PC-3 (cell line): ENCODE measurements around the gene ETV1. TPM values are rescaled to one million over a fixed set of nuclear protein-coding genes. Genes with fewer than 3 reads are reported as not detected.

ENCODE experiments used
- ATAC-seq: fragments of 200-7000 bp; cut with Tn5 transposase; 2 replicates; pipeline ENCODE4 v1.9.1; 2020; ENCODE audit warnings: mild to moderate bottlenecking, moderate library complexity
- BruUV-seq: library from RNA; stranded (reverse); fragments of 400-500 nt; replicated peaks from 2 replicates; lab custom pipeline; 2021; lab: Mats Ljungman, UMichigan
- CTCF ChIA-PET: fragments of 300-600 bp; sonication (Branson Sonifier 250); formaldehyde crosslinking; loops from one replicate; lab custom pipeline; 2022; ENCODE audit warnings: antibody characterized with exemption; lab: Charles Lee
- POLR2A ChIA-PET: fragments of 300-600 bp; sonication (Branson Sonifier 250); formaldehyde crosslinking; loops from one replicate; lab custom pipeline; 2022; ENCODE audit warnings: antibody characterized with exemption; ENCODE audit not compliant: unreplicated experiment; lab: Charles Lee
- DNase-seq: peaks from one replicate; pipeline ENCODE4 v3.0.0-alpha.2; 2015
- H2AFZ ChIP-seq: fragments of 300-600 bp; sonication (generic); 2 replicates; pipeline ENCODE4 v1.6.0; 2016; ENCODE audit warnings: antibody characterized with exemption, low read length
- H3F3A ChIP-seq: fragments of 300-600 bp; sonication (generic); one replicate; pipeline ENCODE4 v1.6.0; 2017; ENCODE audit warnings: antibody characterized with exemption, low read length, control low read depth, mild to moderate bottlenecking; ENCODE audit not compliant: unreplicated experiment
- H3K27ac ChIP-seq: fragments of 300-600 bp; sonication (generic); 2 replicates; pipeline ENCODE4 v1.5.1; 2016; ENCODE audit warnings: mild to moderate bottlenecking, low read length
- H3K27me3 ChIP-seq: fragments of 300-600 bp; sonication (generic); 2 replicates; pipeline ENCODE4 v1.6.1; 2016; ENCODE audit warnings: low read length, mixed read lengths
- H3K36me3 ChIP-seq: fragments of 300-600 bp; sonication (generic); 2 replicates; pipeline ENCODE4 v1.6.1; 2016; ENCODE audit warnings: low read depth, mixed run types, low read length, mixed read lengths
- H3K4me1 ChIP-seq: fragments of 300-600 bp; sonication (generic); 2 replicates; pipeline ENCODE4 v1.5.1; 2016; ENCODE audit warnings: low read length; ENCODE audit not compliant: insufficient read depth
- H3K4me2 ChIP-seq: fragments of 300-600 bp; sonication (generic); 2 replicates; pipeline ENCODE4 v1.6.0; 2016; ENCODE audit warnings: low read length
- H3K4me3 ChIP-seq: fragments of 300-600 bp; sonication (generic); 2 replicates; pipeline ENCODE4 v1.5.1; 2016; ENCODE audit warnings: mild to moderate bottlenecking, low read length, mixed read lengths
- H3K79me2 ChIP-seq: fragments of 300-600 bp; sonication (generic); 2 replicates; pipeline ENCODE4 v1.6.1; 2017; ENCODE audit warnings: low read length, mixed read lengths
- H3K9ac ChIP-seq: fragments of 300-600 bp; sonication (generic); 2 replicates; pipeline ENCODE4 v1.6.0; 2016; ENCODE audit warnings: mild to moderate bottlenecking, low read length
- H3K9me2 ChIP-seq: fragments of 300-600 bp; sonication (generic); replicated peaks from 2 replicates; pipeline ENCODE4 v1.6.1; 2016; ENCODE audit warnings: mixed run types, low read length, mixed read lengths
- H3K9me3 ChIP-seq: fragments of 300-600 bp; sonication (generic); 2 replicates; pipeline ENCODE4 v1.6.1; 2016; ENCODE audit warnings: low read length, mixed read lengths
- H4K20me1 ChIP-seq: fragments of 300-600 bp; sonication (generic); 2 replicates; pipeline ENCODE4 v1.6.1; 2016; ENCODE audit warnings: low read length, mixed read lengths
- CTCF ChIP-seq: fragments of 300-600 bp; sonication (generic); conservative IDR thresholded peaks from 2 replicates; pipeline ENCODE4 v1.5.1; 2017; ENCODE audit warnings: antibody characterized with exemption, low read depth, mild to moderate bottlenecking, low read length
- EZH2 ChIP-seq: fragments of 300-600 bp; sonication (generic); IDR thresholded peaks from one replicate; pipeline ENCODE4 v1.6.1; 2017; ENCODE audit warnings: antibody characterized with exemption, mild to moderate bottlenecking, low read length; ENCODE audit not compliant: unreplicated experiment
- EZH2phosphoT487 ChIP-seq: fragments of 300-600 bp; sonication (generic); IDR thresholded peaks from 2 replicates; pipeline ENCODE4 v1.6.1; 2018; ENCODE audit warnings: mild to moderate bottlenecking, antibody characterized with exemption, low read length, borderline replicate concordance
- intact Hi-C: fragments of 100-400 bp; cut with micrococcal nuclease; formaldehyde crosslinking; loops from 2 replicates; pipeline ENCODE4 v1.9.0; 2023
- total RNA-seq: library from RNA; depleted of rRNA; stranded (reverse); fragments of >200 nt; gene quantifications from 2 replicates; pipeline ENCODE4 v1.2.3, GENCODE V29; 2014

The ETV1 gene
- total RNA-seq, 1 experiment from 2014 or later, result 20.6 TPM

DNA sequence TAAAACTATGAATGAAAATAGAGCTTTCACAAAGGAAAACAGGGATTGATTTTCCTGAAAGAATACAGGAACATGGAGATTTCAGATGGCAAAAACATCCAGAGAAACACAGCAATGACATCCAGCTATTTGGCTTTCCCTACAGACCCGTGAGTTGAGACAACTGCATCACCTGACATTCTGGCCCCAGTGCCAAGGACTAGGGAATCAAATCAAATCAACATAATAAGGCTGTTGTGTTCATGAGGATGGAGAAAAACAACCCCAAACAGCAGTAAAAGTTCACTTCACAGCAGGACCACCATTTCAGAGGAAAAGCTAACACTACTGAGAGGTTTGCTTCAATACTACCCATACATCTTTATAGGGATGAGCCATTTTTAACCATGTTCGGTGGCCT lies 25.5 kb downstream of the ETV1 start:
- ChIA-PET CTCF (no interaction called here), POLR2A (no interaction called here)
- Histone ChIP-seq H3K36me3 (no peaks in the 10 kb centered on the region), H3F3A (no peaks in the 10 kb centered on the region), H3K27ac (no peak overlapping the region), H3K9me2 (no peaks in the 10 kb centered on the region), H3K9me3 (no peaks in the 10 kb centered on the region), H4K20me1 (no peaks in the 10 kb centered on the region), H3K4me3 (no peak overlapping the region), H3K27me3 (no peaks in the 10 kb centered on the region), H3K9ac (no peak overlapping the region), H3K4me1 (no peaks in the 10 kb centered on the region), H3K4me2 (no peak overlapping the region), H3K79me2 (no peaks in the 10 kb centered on the region), H2AFZ (no peak overlapping the region)
- DNase-seq, result no peak
- TF ChIP-seq EZH2 (no peak), CTCF (no peak), EZH2phosphoT487 (no peak)
- BruUV-seq, result no TSS peak
- intact Hi-C loops, result no loop called here
- ATAC-seq, result no peak

DNA sequence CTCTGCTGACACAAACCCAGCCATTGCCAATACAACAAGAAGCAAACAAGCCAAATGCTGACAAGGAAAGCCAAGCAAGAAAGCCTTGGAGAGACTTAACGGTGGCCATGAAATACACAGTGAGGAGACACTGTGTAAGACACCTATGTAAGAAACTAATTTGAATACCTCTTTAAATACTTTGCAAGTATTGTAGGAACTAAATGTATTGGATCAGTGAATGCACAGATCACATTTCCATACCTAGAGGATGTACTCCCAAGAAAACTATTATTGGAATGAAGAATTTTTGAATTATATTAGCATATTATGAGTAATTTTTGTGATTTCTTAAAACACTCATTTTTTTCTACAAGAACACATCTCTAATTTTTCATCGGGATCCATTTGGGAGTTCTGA lies 34.0 kb downstream of the ETV1 start:
- CTCF ChIA-PET, result no interaction called here

DNA sequence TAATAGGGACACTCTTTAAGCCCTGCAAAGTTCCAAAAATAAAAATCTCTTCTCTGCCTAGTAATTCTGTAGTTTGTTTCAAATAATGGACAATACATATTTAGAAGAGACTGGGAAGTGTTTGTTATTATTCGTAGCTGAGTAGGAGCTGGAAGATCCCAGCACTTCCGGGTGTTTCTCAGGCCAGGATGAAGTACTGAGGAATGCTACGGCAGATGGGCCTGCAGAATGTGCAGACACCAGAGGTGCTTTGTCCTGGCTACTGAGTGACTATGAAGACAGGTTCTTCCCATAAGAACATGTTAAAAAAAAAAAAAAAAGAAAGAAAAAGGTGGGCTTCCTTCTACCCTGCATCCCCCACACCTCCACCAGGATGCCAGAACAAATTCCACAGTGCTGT lies 36.1 kb downstream of the ETV1 start:
- H2AFZ ChIP-seq, result no peak overlapping the region
- intact Hi-C loops, result no loop called here
- ChIA-PET POLR2A (no interaction called here), CTCF (no interaction called here)
- H3K79me2 ChIP-seq, result no peaks in the 10 kb centered on the region
- no peaks in the 10 kb centered on the region for H3K27me3 ChIP-seq
- H3K36me3 ChIP-seq, result no peaks in the 10 kb centered on the region
- H3K9me3 ChIP-seq, result no peaks in the 10 kb centered on the region
- TF ChIP-seq EZH2 (no peak), EZH2phosphoT487 (no peak), CTCF (no peak)
- H3K9me2 ChIP-seq, result no peaks in the 10 kb centered on the region
- no peak overlapping the region for H3K4me3 ChIP-seq
- DNase-seq (no peak), ATAC-seq (no peak)
- no peaks in the 10 kb centered on the region for H3K4me1 ChIP-seq
- H3F3A ChIP-seq, result no peaks in the 10 kb centered on the region
- no peak overlapping the region for H3K27ac ChIP-seq
- no peaks in the 10 kb centered on the region for H4K20me1 ChIP-seq
- BruUV-seq, result no TSS peak
- H3K4me2 ChIP-seq, result no peak overlapping the region
- H3K9ac ChIP-seq, result no peak overlapping the region

More for the DNA sequence above, 34.0 kb downstream of the ETV1 start:
- H4K20me1 ChIP-seq, result no peaks in the 10 kb centered on the region
- TF ChIP-seq EZH2 (no peak), CTCF (no peak)
- H3K4me1 ChIP-seq, result no peaks in the 10 kb centered on the region
- BruUV-seq, result no TSS peak
- no peaks in the 10 kb centered on the region for H3K36me3 ChIP-seq
- POLR2A ChIA-PET, result no interaction called here
- no peaks in the 10 kb centered on the region for H3K79me2 ChIP-seq
- H3K27me3 ChIP-seq, result no peaks in the 10 kb centered on the region
- H3F3A ChIP-seq, result no peaks in the 10 kb centered on the region
- H3K9me2 ChIP-seq, result no peaks in the 10 kb centered on the region
- H3K27ac ChIP-seq, result no peak overlapping the region
- H3K9ac ChIP-seq, result no peak overlapping the region
- no peak overlapping the region for H3K4me3 ChIP-seq
- no peak overlapping the region for H2AFZ ChIP-seq
- DNase-seq, result no peak
- no peaks in the 10 kb centered on the region for H3K9me3 ChIP-seq
- no peak overlapping the region for H3K4me2 ChIP-seq
- intact Hi-C loops, result no loop called here
- no peak for ATAC-seq
